HepG2 (cell line): Measurements from ENCODE around the gene NR2F6. TPM values are rescaled to one million over a fixed set of nuclear protein-coding genes. Genes with fewer than 3 reads are reported as not detected.

Experiments
- BATF2 ChIP-seq: sonication (generic); formaldehyde crosslinking; IDR thresholded peaks from 2 replicates; pipeline ENCODE4 v1.8.0; 2022; ENCODE audit warnings: mild to moderate bottlenecking, missing genetic modification reagents, moderate library complexity
- CHD4 ChIP-seq: fragments of 200-600 bp; sonication (generic); IDR thresholded peaks from 2 replicates; pipeline ENCODE4 v1.7.0; 2017; ENCODE audit warnings: mild to moderate bottlenecking, low read length, borderline replicate concordance
- GATA4 ChIP-seq: sonication (generic); IDR thresholded peaks from 2 replicates; pipeline ENCODE4 v1.6.1; 2016; ENCODE audit warnings: antibody characterized with exemption, low read depth, borderline replicate concordance
- GPN1 ChIP-seq: sonication (generic); formaldehyde crosslinking; IDR thresholded peaks from 2 replicates; pipeline ENCODE4 v1.5.1; 2020; ENCODE audit warnings: missing genetic modification reagents, borderline replicate concordance
- HHEX ChIP-seq: IDR thresholded peaks from 2 replicates; pipeline ENCODE4 v1.6.1; 2016; ENCODE audit warnings: control low read depth
- JUN ChIP-seq: sonication (generic); formaldehyde crosslinking; IDR thresholded peaks from 2 replicates; pipeline ENCODE4 v1.4.0; 2020; ENCODE audit warnings: mild to moderate bottlenecking, missing genetic modification reagents
- MEIS2 ChIP-seq: sonication (generic); formaldehyde crosslinking; IDR thresholded peaks from 2 replicates; pipeline ENCODE4 v1.9.0; 2021; ENCODE audit warnings: mild to moderate bottlenecking, missing genetic modification reagents
- MNT ChIP-seq: fragments of 450-650 bp; IDR thresholded peaks from 2 replicates; pipeline ENCODE4 v1.6.1; 2016
- MTF2 ChIP-seq: sonication (generic); formaldehyde crosslinking; IDR thresholded peaks from 2 replicates; pipeline ENCODE4 v1.5.0; 2020; ENCODE audit warnings: missing genetic modification reagents, borderline replicate concordance
- SMAD3 ChIP-seq: sonication (generic); formaldehyde crosslinking; IDR thresholded peaks from 2 replicates; pipeline ENCODE4 v1.4.0; 2020; ENCODE audit warnings: missing genetic modification reagents
- TAF15 ChIP-seq: fragments of 200-400 bp; formaldehyde crosslinking; IDR thresholded peaks from one replicate; pipeline ENCODE4 v1.6.1; 2018; ENCODE audit warnings: mild to moderate bottlenecking, low read depth, low read length; ENCODE audit not compliant: poor library complexity, severe bottlenecking
- ZNF225 ChIP-seq: sonication (generic); formaldehyde crosslinking; IDR thresholded peaks from 2 replicates; pipeline ENCODE4 v1.4.0; 2020; ENCODE audit warnings: mild to moderate bottlenecking, missing genetic modification reagents
- polyA plus RNA-seq, 8 experiments: library from polyadenylated mRNA; depleted of rRNA in 3 of 8; stranded (reverse) in 7 of 8; unstranded in 1 of 8; fragments of >200 nt; fragmentation: Illumina TruSeq in 4 of 8; extraction: Trizol in 4 of 8; gene quantifications; 2 replicates each; pipeline versions ENCODE4 v1.2.1 to v1.2.3, GENCODE V29; 2011 to 2016; ENCODE audit warnings: low read depth in 4 of 8, missing spikeins in 1 of 8, mixed read lengths in 1 of 8; ENCODE audit not compliant: insufficient read depth in 1 of 8
- total RNA-seq, 5 experiments: library from RNA; depleted of rRNA; stranded (reverse); fragments of >200 nt; fragmentation: Illumina TruSeq; extraction: Trizol; gene quantifications; 2 replicates each; pipeline ENCODE4 v1.2.3, GENCODE V29; 2016; ENCODE audit warnings: low read depth in 1 of 5

The NR2F6 gene
- total and polyA plus RNA-seq, 2 of the 13 experiments (the other 11 are each of a cell fraction or from before 2014, with no cell fraction given), result 30.9 to 72.4 TPM

GRCh38 chr19:17248011-17248776 is 2.5 kb upstream of the NR2F6 start (continued):
- TF ChIP-seq CHD4 (no peak), HHEX (CRISPR knock-in tag) (peak; percentile 80), MNT (no peak), SMAD3 (CRISPR knock-in tag) (peak; percentile 87), GPN1 (CRISPR knock-in tag) (no peak), BATF2 (CRISPR knock-in tag) (no peak), GATA4 (no peak), MTF2 (CRISPR knock-in tag) (0 out of 2 replicates have a peak, but pooled peaks have one; percentile 61), ZNF225 (no peak; the same call in 1 of the 2 replicates), TAF15 (peak; percentile 79), JUN (no peak), MEIS2 (CRISPR knock-in tag) (no peak)
